Adipose tissue (tissue), 3 donors: ENCODE measurements around the gene MIF4GD. TPM values are rescaled to one million over a fixed set of nuclear protein-coding genes. Genes with fewer than 3 reads are reported as not detected.
"Not testable (repeated sequence)": the region's sequence is repeated elsewhere in the genome, so short reads cannot be mapped to it uniquely, and the experiment has no call there.

Experiments
- H3K27ac ChIP-seq: one replicate; pipeline ENCODE4 v1.5.1; 2013; ENCODE audit warnings: low read depth, low read length
- WGBS, 3 donors: extraction: QIAGEN DNeasy Blood & Tissue Kit; methylation state at CpG; one replicate each; pipeline ENCODE4 v1.1.7; 2013; 5-methylcytosine and 5-hydroxymethylcytosine counted together
- polyA plus RNA-seq, 3 donors: library from polyadenylated mRNA; stranded (reverse); fragments of 200-250 nt; gene quantifications; one replicate each; pipeline ENCODE4 v1.2.3, GENCODE V29; 2013
- donor health status: healthy with polysubstance abuse.
- donor health status: Bipolar disorder and iron deficiency.
- donor health status: healthy.

Gene MIF4GD
- polyA plus RNA-seq, 3 donors, result 18.0 to 21.6 (median 19.0) TPM

DNA sequence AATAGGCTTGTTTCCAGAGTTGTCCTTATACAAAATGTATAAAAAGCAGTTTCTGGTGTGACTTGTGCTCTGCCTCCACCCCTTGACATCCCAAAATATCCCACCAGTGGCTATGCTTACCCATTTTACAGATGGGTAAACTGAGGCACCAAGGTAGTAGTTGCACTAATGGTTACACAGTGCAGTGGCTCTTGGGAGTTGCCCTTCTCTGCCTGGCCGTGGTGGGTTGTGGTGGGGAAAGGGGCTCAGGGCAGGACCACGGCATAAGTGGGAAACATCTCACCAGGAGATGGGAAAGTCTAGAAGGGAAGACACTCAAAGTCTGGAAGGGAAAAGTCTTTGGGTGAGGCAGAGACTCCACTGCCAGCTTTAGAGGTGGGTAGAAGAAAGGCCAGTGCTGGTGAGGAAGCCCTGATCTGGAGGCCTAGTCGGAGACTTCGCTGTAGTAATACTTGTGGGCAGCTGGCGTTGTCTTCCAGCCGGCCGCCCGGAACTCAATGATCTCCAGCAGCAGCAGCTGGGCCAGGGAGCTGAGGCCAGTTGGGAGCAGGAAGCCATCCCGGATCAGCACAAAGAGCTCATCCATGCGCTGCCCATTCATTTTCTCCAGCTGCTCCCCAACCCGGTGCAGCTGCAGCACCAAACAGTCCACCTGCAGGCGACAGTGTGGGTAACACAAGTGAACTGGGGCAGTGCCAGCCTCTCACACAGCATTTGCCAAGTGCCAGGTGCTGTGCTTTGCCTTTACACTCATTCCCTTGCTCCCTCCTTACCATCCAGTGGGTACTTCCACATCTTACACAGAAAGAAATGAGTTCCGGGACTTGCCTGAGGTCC is 4.5 kb downstream of the MIF4GD start:
- H3K27ac ChIP-seq, result no peak overlapping the region
- 77 to 84% (median 81%) methylated on average over 13 of the region's 13 CpGs for WGBS, 3 donors

DNA sequence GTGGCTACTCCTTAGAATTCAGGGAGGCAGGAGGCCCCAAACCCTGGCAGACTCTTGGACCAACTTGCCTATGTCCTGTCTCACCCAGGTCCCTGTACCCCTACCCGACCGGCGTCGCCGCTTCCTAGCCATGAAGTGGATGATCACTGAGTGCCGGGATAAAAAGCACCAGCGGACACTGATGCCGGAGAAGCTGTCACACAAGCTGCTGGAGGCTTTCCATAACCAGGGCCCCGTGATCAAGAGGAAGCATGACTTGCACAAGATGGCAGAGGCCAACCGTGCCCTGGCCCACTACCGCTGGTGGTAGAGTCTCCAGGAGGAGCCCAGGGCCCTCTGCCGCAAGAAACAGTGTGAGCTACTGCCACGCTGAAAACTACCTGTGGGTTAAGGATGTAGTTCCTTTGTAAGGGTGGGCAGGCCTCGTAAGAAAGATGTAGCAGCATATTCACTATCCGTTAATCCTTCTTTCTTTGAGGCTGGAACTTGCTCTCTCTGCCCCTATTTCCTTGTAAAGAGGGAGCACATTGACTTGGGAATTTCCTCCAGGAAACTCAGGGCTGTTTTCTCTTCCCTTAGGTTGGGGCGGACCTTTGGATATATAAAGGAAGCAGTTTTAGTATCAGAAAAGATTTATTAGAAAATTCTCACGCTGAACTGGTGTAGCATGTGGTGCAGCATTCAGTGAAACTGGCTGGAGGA is 5.3 kb downstream of the MIF4GD start:
- 67 to 86% (median 74%) methylated on average over 17 of the region's 17 CpGs for WGBS, 3 donors
- H3K27ac ChIP-seq, result no peak overlapping the region

DNA sequence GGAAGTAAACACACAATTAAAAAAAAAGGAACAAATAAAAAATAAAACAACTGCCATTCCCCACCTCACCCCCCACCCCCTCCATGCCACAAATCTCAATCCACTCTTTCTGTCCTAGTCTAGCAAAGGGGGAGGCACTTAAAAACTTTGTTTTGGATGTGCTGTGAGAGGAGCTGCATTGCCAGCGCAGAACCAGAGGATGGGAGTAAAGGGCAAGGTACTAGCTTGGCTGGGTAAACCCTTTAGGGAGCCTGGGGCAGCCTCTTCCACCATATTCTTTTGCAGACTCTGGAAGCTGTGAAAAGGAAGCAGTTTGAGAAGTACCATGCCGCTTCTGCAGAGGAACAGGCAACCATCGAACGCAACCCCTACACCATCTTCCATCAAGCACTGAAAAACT is 8.0 kb downstream of the MIF4GD start:
- H3K27ac ChIP-seq, result no peak overlapping the region
- WGBS, 3 donors, result 89 to 93% (median 93%) methylated on average over 4 of the region's 4 CpGs

DNA sequence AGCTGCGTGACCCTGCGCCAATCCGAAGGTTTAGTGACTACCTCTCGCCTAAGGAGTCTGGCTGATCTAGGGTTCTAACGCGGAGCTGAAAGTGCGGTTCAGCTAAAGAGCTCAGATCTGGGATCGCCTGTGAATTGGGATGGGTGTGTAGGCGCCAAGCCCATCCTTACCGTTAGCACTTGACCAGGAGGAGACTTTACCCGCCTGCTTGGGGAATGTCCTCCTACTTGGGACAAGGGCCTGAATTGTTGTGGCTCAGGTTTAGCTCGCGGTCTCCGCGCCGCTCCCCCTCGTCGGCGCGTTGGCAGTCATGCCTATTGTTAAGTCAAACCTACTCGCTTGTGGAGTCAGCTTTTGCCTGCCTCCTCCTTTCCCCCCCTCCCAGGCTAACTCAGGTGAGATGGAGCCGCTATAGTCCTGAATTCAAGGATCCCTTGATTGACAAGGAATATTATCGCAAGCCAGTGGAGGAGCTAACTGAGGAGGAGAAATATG is 8.9 kb downstream of the MIF4GD start:
- WGBS, 3 donors, result 1 to 2% (median 2%) methylated on average over 23 of the region's 23 CpGs
- peak overlapping the region; percentile 87 for H3K27ac ChIP-seq

DNA sequence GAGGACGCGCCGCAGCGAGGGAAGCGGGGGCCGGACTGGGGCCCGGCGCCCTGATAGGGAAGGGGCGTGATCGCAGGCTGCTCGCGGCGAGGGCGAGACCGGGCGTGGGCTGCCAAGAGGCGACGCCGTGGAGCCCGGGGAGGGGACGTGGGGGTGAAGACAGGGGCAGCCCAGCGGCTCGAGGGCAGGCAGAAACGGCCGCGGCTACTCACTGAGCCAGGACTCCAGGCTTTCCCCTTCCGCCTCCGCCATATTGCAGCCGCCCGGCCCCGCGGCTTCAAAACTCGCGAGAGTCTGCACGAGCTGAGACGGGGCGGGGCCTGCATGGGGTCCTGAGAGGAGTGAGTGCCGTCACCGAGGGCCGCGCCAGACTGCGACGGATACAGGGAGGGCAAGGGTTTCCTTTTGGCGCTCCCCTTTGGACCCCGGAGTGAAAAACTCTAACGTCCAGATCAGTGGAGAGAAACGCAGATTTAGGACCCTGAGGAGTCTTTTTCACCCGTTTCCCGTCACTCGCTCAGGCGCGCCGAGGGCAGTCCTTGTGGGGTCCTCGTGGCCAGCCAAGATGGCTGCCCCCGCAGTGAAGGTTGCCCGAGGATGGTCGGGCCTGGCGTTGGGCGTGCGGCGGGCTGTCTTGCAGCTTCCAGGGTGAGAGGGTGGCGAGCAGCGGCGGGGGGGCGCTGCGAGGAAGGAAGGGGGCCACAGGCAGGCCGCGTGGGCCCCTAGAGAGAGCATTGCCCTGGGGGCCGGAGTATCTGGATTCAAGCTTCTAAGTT is 9.5 kb downstream of the MIF4GD start, which contains the start of the genes GGA3 and MRPS7:
TSS of gene GGA3 (minus strand) at position 271 of the 776 bp plus-strand sequence. CDS start at position 252, 19 bp downstream.
TSS of gene MRPS7 (plus strand) at position 544 of the 776 bp plus-strand sequence. CDS start at position 566, 22 bp downstream.
- H3K27ac ChIP-seq, result peak within 1 kb of the TSS; percentile 87
- 0 to 1% (median 1%) methylated on average over 56 to 68 of the region's 69 CpGs for WGBS, 3 donors

DNA sequence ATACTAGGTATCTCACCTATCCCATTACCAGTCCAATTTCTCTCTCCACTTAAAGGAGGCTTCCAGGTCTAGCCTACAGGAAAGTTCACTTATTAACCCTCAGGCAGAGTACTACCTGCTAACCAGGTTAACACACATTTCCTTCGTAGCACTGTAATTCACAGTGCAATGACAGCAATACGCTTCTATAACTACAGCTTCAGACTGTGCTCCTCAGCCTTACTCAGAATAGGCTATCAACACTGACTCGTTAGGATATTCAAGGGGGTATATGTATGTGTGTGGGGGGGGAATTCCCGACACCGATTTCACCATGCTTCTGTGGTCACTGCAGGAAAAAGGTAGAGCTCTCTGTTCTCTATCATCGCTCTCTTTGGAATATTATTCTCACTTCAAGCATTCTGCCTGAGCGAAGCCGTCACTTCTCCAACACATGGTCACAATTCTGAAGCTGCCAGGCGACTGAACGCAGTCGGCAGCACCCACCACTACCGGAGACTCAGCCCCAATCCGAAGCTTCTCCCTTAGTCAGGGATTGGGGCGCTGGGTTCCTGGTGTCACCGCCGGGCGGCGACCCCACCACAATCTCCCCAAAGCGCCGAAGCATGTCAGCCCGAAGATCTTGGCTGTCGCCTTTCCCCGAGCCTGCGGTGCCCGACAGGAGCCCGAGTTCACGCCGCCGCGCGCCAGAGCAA is 10.2 kb downstream of the MIF4GD start:
- 1 to 2% (median 2%) methylated on average over 31 of the region's 31 CpGs for WGBS, 3 donors
- peak overlapping the region; percentile 87 for H3K27ac ChIP-seq

DNA sequence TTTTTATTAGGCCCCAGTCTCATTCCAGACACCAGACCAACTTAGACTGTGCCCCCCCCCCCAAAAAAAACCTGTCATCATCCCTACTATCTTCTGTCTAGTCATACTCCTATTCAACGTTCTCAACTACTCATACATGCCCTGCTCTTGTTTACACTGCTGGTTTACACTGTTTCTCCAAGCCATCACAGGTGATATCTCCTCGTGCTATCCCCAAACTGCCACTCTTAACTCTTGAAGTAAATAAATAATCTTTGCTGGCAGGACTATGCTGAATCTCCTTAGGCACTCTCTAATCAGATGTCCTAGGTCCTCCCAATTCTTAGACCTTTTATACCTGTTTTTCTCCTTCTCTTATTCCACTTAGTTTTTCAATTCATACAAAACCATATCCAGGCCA is 13.8 kb downstream of the MIF4GD start:
- not testable (repeated sequence) for H3K27ac ChIP-seq
- WGBS, 3 donors, result 39 to 58% (median 42%) methylated on average over 2 of the region's 2 CpGs

DNA sequence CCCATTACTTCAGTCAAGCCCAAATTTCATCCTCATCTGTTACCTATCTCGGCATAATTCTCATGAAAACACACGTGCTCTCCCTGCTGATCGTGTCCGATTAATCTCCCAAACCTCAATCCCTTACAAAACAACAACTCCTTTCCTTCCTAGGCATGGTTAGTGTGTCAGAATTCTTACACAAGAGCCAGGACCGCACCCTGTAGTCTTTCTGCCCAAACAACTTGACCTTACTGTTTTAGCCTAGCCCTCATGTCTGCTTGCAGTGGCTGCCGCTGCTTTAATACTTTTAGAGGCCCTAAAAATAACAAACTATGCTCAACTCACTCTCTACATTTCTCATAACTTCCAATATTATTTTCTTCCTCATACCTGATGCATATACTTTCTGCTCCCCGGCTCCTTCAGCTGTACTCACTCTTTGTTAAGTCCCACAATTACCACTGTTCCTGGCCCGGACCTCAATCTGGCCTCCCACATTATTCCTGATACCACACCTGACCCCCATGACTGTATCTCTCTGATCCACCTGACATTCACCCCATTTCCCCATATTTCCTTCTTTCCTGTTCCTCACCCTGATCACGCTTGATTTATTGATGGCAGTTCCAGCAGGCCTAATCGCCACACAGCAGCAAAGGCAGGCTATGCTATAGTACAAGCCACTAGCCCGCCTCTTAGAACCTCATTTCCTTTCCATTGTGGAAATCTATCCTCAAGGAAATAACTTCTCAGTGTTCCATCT is 14.9 kb downstream of the MIF4GD start:
- WGBS, 3 donors, result 41 to 80% (median 45%) methylated on average over 9 to 11 of the region's 11 CpGs
- not testable (repeated sequence) for H3K27ac ChIP-seq

DNA sequence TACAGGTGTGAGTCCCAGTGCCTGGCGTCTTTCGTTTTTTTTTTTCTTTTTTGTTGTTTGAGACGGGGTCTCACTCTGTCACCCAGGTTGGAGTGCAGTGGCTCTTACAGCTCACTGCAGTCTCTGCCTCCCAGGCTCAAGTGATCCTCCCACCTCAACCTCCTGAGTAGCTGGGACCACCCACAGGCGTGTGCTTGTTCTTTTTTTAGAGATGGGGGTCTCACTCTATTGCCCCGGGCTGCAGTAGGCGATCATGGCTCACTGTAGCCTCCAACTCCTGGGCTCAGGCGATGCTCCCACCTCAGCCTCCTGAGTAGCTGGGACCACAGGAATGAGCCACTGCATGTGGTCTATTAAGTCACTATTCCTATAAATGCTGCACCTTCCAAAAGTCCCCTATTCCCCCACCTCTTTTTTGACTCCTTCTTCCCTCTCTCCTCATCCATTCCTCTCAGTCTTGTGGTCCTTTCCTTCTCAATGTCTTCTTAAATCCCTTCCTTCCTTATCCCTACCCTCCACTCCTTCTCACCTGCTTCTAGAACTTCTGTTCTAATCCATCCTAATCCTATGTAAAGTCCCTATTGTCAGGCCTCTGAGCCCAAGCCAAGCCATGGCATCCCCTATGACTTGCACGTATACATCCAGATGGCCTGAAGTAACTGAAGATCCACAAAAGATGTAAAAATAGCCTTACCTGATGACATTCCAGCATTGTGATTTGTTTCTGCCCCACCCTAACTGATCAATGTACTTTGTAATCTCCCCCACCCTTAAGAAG is 18.8 kb downstream of the MIF4GD start:
- 88 to 91% (median 90%) methylated on average over 8 of the region's 8 CpGs for WGBS, 3 donors

DNA sequence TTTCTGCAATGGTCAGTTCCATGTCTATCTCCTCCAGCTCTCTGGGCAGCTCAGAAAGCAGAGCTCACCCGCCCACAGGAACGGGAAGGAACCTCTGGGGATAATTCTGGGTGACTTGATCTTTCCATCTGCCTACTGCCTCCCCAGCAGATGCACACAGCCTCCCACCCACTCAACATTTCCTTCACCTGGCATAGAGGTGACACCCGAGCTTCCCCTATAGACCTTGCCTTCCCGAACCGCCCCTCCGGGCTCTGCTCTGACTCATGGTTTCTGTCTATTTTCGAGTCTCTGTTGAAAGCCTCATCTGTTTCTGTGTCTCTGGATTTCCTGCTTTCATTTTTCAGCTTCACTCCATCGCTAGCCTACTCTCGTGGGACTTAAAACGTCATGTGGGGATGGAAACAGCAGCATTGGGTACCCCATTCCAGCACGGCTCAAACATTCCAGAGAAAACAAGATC is 21.0 kb downstream of the MIF4GD start:
- H3K27ac ChIP-seq, result no peak overlapping the region
- 39 to 73% (median 50%) methylated on average over 11 of the region's 11 CpGs for WGBS, 3 donors

More for the DNA sequence above, 18.8 kb downstream of the MIF4GD start:
- no peak overlapping the region for H3K27ac ChIP-seq

DNA sequence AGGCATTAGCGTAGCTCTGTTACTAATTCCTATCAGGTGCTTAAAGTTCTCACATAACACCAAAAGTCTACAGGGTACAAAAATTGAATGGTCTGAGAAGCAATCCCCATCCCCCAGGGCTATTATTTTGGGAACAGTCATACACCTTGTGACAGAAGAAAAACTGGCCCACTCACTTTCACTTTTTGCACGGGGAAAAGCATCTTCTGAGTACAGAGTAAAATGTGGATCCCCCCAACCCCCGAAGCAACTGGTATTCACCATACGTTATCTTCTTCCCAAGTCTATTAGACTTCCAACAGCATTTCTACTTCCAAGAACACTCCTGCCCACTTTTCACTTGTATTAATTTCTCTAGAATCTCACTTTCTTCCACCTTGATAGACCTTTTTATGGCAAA is 21.5 kb downstream of the MIF4GD start:
- 73 to 81% (median 80%) methylated on average over 4 of the region's 4 CpGs for WGBS, 3 donors
- no peak overlapping the region for H3K27ac ChIP-seq

DNA sequence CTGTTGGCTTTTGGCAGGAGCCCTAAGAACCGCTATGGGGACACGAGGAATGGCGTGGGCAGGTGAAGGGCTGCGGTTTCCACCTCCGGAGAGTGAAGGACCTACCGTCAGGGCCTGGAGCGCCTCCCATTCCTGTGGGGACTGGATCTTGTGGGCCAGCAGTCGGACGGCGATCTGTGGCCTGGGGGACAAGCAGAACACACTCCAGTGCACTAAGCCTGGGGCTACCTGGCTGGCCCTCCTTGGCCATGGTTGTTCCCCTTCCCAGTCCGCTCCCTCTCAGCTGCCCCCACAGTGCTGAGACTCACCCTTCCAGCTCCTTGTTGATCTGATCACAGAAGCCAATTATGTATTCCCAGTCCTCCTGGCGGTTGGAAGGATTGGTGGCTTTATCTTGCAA is 24.6 kb downstream of the MIF4GD start:
- no peak overlapping the region for H3K27ac ChIP-seq
- 95 to 97% (median 96%) methylated on average over 9 to 12 of the region's 12 CpGs for WGBS, 3 donors

DNA sequence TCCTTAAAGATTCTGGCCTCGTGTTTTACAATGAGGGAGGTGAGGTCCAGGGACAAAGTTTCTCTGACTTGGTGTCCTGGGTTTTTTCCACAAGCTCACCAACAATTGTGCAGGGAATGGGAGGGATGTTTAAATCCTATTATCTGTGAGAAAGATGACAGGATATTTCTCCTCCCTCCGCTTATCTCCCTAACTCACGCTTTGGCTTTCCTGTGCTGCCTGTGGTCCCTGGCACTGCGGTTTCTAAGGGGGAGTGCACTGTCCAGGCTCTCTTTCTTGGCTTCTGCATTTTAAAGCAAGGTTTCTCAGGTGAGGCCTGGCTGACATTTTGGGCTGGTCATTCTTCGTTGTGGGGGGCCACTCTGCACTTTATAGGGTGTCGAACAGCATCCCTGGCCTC is 26.0 kb downstream of the MIF4GD start:
- 84 to 89% (median 84%) methylated on average over 6 of the region's 6 CpGs for WGBS, 3 donors
- no peak overlapping the region for H3K27ac ChIP-seq

DNA sequence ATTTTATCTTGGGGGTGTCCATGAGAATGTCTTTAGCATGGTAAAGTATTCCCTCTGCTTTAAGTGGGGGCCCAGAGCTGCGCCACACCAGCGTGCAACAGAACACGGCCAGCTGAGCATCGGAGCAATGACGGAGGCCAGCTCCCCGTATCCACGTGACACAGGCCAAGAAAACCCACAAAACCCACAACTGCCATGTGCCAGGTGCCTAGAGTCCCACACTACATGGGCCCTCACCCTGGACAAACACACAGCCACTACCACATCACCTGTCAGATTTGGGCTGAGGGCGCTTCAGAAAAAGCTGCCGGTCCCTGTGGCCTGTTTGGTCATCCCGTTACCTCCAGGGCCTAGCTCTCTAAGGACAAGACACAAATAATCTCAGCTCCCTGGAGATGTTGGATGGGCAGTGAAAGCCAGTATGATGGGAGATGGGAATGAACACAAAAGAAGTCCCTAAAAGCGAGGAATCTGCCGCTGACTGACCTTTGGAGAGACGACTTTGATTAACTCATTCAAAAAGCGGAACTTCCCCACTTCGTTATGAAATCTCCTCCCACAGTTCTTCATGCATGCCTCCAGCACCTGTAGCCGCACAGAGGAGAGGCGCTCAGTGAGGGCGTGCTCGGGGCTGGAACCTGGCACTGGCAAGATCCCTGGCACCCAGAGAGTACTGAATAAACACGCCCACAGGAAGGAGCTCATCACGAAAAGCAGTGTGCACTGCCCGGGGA is 26.7 kb downstream of the MIF4GD start:
- H3K27ac ChIP-seq, result no peak overlapping the region
- 67 to 88% (median 71%) methylated on average over 22 of the region's 22 CpGs for WGBS, 3 donors

DNA sequence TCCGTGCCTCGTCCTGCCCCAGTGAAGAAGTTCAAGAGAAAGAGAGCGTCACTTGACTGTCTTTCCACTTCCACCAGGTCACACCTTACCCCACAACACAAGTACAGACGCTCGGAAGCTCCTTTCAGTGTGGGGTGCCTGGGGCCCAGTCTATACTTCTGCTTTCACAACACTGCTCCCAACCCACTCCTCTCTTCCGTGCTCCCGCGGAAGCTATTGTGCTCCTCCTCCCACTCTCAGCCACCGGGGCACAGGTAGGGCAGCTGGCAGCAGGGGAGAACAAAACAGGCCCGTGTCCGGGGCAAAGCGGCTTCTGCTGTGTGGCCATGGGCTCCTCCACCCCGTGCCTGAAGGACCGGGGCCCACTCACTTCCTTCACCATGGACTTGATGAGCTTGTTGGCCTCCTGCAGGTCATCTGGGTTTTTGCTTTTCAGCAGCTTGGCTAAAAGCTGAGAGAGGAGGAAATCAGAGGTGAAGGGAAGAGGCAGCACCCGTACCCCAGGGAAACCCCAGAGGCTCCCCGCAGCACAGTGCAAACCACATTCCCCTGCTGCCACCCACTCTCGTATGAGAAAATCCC is 28.5 kb downstream of the MIF4GD start:
- H3K27ac ChIP-seq, result no peak overlapping the region
- 80 to 90% (median 82%) methylated on average over 17 of the region's 17 CpGs for WGBS, 3 donors
